ENCODE data around the gene NID1.

The NID1 gene

GRCh38 chr1:235960809-235961208 lies 104.1 kb downstream of the NID1 start:
- H3K4me3 ChIP-seq (ENCODE audit: low read depth, low read length) = no peak overlapping the region
- in situ Hi-C loops (cut with HindIII; ENCODE audit: low sequenced_read_pairs) = no loop called here
- no peak for DNase-seq (ENCODE audit: low read depth, low spot score)
- no peak for TF ChIP-seq CTCF (IDR thresholded peaks at IDR 0.05; ENCODE audit: low read depth, low read length)

- no peak for TF ChIP-seq CTCF (IDR thresholded peaks at IDR 0.05; ENCODE audit: low read depth, low read length)
- in situ Hi-C loops (cut with HindIII; ENCODE audit: low sequenced_read_pairs) = no loop called here
- DNase-seq (ENCODE audit: low read depth, low spot score) = no peak
- no peak overlapping the region for H3K4me3 ChIP-seq (ENCODE audit: low read depth, low read length)
Observed at GRCh38 chr1:235958021-235958420, 106.9 kb downstream of the NID1 start.

GRCh38 chr1:235955777-235956176 lies 109.1 kb downstream of the NID1 start:
- TF ChIP-seq CTCF (IDR thresholded peaks at IDR 0.05; ENCODE audit: low read depth, low read length) = no peak
- H3K4me3 ChIP-seq (ENCODE audit: low read depth, low read length) = no peak overlapping the region
- in situ Hi-C loops (cut with HindIII; ENCODE audit: low sequenced_read_pairs) = no loop called here
- DNase-seq (ENCODE audit: low read depth, low spot score) = no peak

GRCh38 chr1:235954306-235955283 lies 110.3 kb downstream of the NID1 start:
- no peak overlapping the region for H3K4me3 ChIP-seq (ENCODE audit: low read depth, low read length)
- no peak for DNase-seq (ENCODE audit: low read depth, low spot score)
- in situ Hi-C loops (cut with HindIII; ENCODE audit: low sequenced_read_pairs) = no loop called here
- TF ChIP-seq CTCF (IDR thresholded peaks at IDR 0.05; ENCODE audit: low read depth, low read length) = no peak

GRCh38 chr1:235953801-235954200 lies 111.1 kb downstream of the NID1 start:
- TF ChIP-seq CTCF (IDR thresholded peaks at IDR 0.05; ENCODE audit: low read depth, low read length) = no peak
- H3K4me3 ChIP-seq (ENCODE audit: low read depth, low read length) = no peak overlapping the region
- in situ Hi-C loops (cut with HindIII; ENCODE audit: low sequenced_read_pairs) = no loop called here
- DNase-seq (ENCODE audit: low read depth, low spot score) = peak; percentile 83

GRCh38 chr1:235952950-235953615 lies 111.8 kb downstream of the NID1 start:
- H3K4me3 ChIP-seq (ENCODE audit: low read depth, low read length) = no peak overlapping the region
- TF ChIP-seq CTCF (IDR thresholded peaks at IDR 0.05; ENCODE audit: low read depth, low read length) = no peak
- in situ Hi-C loops (cut with HindIII; ENCODE audit: low sequenced_read_pairs) = no loop called here
- no peak for DNase-seq (ENCODE audit: low read depth, low spot score)

Measured in astrocyte of the spinal cord (primary cell).